GM12874 (cell line): ENCODE measurements around the gene MMGT1.

Experiments
- CTCF ChIP-seq: IDR thresholded peaks from 2 replicates; pipeline ENCODE4 v1.5.1; 2011; ENCODE audit warnings: low read depth, mild to moderate bottlenecking, control low read depth, low read length, moderate library complexity; ENCODE audit not compliant: insufficient read depth

MMGT1 gene

GRCh38 chrX:135985973-135986310 is 12.2 kb upstream of the MMGT1 start:
- TF ChIP-seq CTCF: no peak

- no peak for TF ChIP-seq CTCF
Measured at GRCh38 chrX:135985157-135985972, 11.6 kb upstream of the MMGT1 start, which contains the start of gene SLC9A6. SLC9A6 (plus strand) TSS chrX:135985435; CDS start chrX:135985659, 224 bp downstream.

GRCh38 chrX:135984791-135985156 is 11.0 kb upstream of the MMGT1 start:
- no peak for TF ChIP-seq CTCF

- TF ChIP-seq CTCF: no peak
Measured at GRCh38 chrX:135984256-135984655, 10.5 kb upstream of the MMGT1 start.

- no peak for TF ChIP-seq CTCF
Measured at GRCh38 chrX:135982860-135983259, 9.1 kb upstream of the MMGT1 start.

GRCh38 chrX:135981668-135982067 is 7.9 kb upstream of the MMGT1 start:
- no peak for TF ChIP-seq CTCF

- TF ChIP-seq CTCF: no peak
Measured at GRCh38 chrX:135981010-135981409, 7.2 kb upstream of the MMGT1 start.
